Nucleus accumbens (tissue), 56 donors: ENCODE measurements around the gene TP53INP2.
A peak's percentile ranks its signal among the peaks of the same experiment; 100 is the strongest.
"Not testable (repeated sequence)": the region's sequence is repeated elsewhere in the genome, so short reads cannot be mapped to it uniquely, and the experiment has no call there.

Experiments
- DNase-seq, 56 donors: peaks; one replicate each; lab custom pipeline; 2025; lab: John Stamatoyannopoulos, UW

Gene TP53INP2

GRCh38 chr20:34705008-34705396 lies 858 bp downstream of the TP53INP2 start:
- DNase-seq: no peak

GRCh38 chr20:34705397-34706301 lies 1.5 kb downstream of the TP53INP2 start:
- peak in 6 of 56 donors; percentile 9 to 30 (median 14) for DNase-seq

GRCh38 chr20:34706302-34706875 lies 2.2 kb downstream of the TP53INP2 start:
- DNase-seq: no peak

GRCh38 chr20:34706912-34707784 lies 3.0 kb downstream of the TP53INP2 start:
- DNase-seq: no peak

- peak in 49 of 56 donors; percentile 8 to 75 (median 46) for DNase-seq
Observed at GRCh38 chr20:34708621-34709043, 4.5 kb downstream of the TP53INP2 start.

- DNase-seq: peak in 53 of 56 donors; percentile 40 to 94 (median 80)
Observed at GRCh38 chr20:34709044-34709830, 5.1 kb downstream of the TP53INP2 start.

- peak in 53 of 56 donors; percentile 37 to 94 (median 79) for DNase-seq
Observed at GRCh38 chr20:34709831-34710567, 5.9 kb downstream of the TP53INP2 start.

GRCh38 chr20:34710568-34710839 lies 6.4 kb downstream of the TP53INP2 start:
- DNase-seq: no peak

GRCh38 chr20:34710861-34711574 lies 6.9 kb downstream of the TP53INP2 start:
- DNase-seq: no peak

GRCh38 chr20:34711813-34712430 lies 7.8 kb downstream of the TP53INP2 start:
- DNase-seq: no peak

- DNase-seq: no peak
Observed at GRCh38 chr20:34712525-34713192, 8.5 kb downstream of the TP53INP2 start.

GRCh38 chr20:34713194-34713943 lies 9.2 kb downstream of the TP53INP2 start:
- DNase-seq: peak in 1 of 56 donors; percentile 45

- DNase-seq: not testable (repeated sequence)
Observed at GRCh38 chr20:34713944-34714515, 9.9 kb downstream of the TP53INP2 start.

- no peak for DNase-seq
Observed at GRCh38 chr20:34715384-34715783, 11.2 kb downstream of the TP53INP2 start.

GRCh38 chr20:34716921-34717229 lies 12.7 kb downstream of the TP53INP2 start:
- DNase-seq: no peak

GRCh38 chr20:34717230-34718095 lies 13.3 kb downstream of the TP53INP2 start:
- peak in 4 of 56 donors; percentile 6 to 20 (median 10) for DNase-seq
